ENCODE measurements around the gene CFAP70.
A peak's percentile ranks its signal among the peaks of the same experiment; 100 is the strongest.

Gene CFAP70

DNA sequence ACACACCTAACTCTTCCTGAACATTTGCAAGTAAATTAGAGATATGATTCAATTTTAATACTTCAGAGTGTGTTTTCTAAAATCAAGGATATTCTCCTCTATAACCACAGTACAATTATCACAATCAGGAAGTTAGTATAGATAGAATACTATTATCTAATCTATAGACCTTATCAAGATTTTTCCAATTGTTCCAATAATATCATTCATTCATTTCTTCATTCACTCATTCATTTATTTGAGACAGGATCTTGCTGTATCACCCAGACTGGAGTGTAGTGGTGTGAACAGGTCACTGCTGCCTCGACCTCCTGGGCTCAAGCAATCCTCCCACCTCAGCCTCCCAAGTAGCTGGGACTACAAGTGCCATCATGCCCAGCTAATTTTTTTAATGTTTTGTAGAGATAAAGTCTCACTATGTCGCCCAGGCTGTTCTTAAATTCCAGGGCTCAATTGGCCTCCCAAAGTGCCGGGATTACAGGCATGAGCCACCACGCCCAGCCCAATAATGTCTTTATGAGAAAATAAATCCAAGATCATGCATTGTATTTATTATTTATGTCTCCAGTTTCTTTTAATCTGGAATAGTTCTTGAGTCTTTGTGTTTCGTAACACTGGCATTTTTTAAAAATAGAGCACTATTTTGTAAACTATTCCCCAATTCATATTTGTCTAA, 95.6 kb downstream of the CFAP70 start:
- TF ChIP-seq, protein P1, sequence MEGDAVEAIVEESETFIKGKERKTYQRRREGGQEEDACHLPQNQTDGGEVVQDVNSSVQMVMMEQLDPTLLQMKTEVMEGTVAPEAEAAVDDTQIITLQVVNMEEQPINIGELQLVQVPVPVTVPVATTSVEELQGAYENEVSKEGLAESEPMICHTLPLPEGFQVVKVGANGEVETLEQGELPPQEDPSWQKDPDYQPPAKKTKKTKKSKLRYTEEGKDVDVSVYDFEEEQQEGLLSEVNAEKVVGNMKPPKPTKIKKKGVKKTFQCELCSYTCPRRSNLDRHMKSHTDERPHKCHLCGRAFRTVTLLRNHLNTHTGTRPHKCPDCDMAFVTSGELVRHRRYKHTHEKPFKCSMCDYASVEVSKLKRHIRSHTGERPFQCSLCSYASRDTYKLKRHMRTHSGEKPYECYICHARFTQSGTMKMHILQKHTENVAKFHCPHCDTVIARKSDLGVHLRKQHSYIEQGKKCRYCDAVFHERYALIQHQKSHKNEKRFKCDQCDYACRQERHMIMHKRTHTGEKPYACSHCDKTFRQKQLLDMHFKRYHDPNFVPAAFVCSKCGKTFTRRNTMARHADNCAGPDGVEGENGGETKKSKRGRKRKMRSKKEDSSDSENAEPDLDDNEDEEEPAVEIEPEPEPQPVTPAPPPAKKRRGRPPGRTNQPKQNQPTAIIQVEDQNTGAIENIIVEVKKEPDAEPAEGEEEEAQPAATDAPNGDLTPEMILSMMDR (IDR thresholded peaks at IDR 0.05): no peak

GRCh38 chr10:73262105-73262730, 96.4 kb downstream of the CFAP70 start:
- TF ChIP-seq, protein P1 (IDR thresholded peaks at IDR 0.05): no peak

- TF ChIP-seq, protein P1 (IDR thresholded peaks at IDR 0.05): no peak
These were observed 97.2 kb downstream of the CFAP70 start for GRCh38 chr10:73261362-73261995.

DNA sequence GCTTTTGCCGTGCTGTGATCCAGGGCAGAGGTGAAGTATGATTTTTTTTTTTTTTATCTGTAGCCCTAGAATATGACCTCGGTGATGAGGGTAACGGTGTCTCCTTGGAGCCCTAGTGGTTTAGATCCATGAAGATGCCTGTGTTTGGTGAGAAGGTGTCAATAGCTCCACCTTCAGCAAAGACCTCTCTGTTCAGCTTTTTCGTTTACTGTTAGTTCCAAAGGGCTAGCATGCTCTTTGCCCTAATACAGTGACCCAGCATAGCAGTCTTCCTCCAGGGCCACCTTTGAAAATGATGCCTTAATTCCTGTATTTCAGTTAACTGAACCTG, 105.5 kb downstream of the CFAP70 start:
- TF ChIP-seq, protein P1 (IDR thresholded peaks at IDR 0.05): 0 out of 2 replicates have a peak, but pooled peaks have one; percentile 9

DNA sequence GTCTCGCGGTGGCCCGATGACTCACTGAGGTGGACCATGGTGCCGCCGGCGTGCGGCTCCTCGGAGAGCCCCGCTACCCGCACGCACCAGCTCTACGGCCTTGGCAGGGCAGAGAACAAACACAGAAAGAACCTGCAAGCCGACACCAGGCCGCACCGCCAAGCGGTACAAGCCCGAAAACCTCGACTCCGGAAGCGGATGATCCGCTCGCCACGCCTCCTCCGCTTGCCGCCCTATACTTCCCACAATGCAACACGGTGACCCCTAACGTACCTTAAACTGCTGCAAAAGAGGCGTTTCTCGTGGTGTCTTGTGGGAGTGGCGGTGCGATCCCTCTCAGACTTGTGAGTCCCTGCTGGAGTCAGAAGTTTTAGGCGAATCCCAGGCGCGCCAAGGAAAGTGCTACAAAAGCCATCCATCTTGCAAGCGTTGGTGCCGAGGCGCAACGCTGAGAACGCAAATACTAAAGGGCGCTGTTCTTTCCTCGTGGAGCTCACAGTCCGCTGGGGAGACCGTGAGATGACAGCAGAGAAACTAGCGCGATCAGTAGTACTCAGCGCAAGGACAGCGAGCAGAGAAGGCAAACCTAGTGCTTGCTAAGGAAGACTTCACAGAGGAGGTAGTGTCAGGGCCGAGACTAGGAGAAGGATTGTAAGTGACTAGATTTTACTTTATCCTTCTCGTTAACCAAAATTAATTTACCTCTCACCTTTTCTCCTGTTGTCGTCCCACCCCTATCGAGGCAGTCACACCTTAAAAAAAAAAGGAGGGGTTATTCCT, 106.0 kb downstream of the CFAP70 start, which contains the start of gene MRPS16:
TSS of gene MRPS16 (minus strand) at position 200 of the 780 bp plus-strand sequence. CDS start at position 38, 162 bp downstream.
- TF ChIP-seq, protein P1 (IDR thresholded peaks at IDR 0.05): no peak

GRCh38 chr10:73251683-73252444, 106.8 kb downstream of the CFAP70 start:
- TF ChIP-seq, protein P1 (IDR thresholded peaks at IDR 0.05): no peak

All from LNCAP (cell line).